OCI-LY1 (cell line): Measurements from ENCODE around the gene KRT4.

Experiments
- H2AFZ ChIP-seq: fragments of 200-600 bp; sonication (generic), shearing (Covaris generic); 2 replicates; pipeline ENCODE4 v1.6.0; 2014; ENCODE audit warnings: antibody characterized with exemption, mild to moderate bottlenecking, low read length
- H3F3A ChIP-seq: fragments of 200-600 bp; sonication (generic), shearing (Covaris generic); 2 replicates; pipeline ENCODE4 v1.6.0; 2014; ENCODE audit warnings: mild to moderate bottlenecking, antibody characterized with exemption, low read length, moderate library complexity; ENCODE audit not compliant: insufficient read depth
- H3K27ac ChIP-seq: fragments of 200-600 bp; sonication (generic); 2 replicates; pipeline ENCODE4 v1.5.1; 2014; ENCODE audit warnings: low read length, mixed run types, mild to moderate bottlenecking, low read depth; ENCODE audit not compliant: poor library complexity, severe bottlenecking
- H3K27me3 ChIP-seq: fragments of 200-600 bp; sonication (generic); 2 replicates; pipeline ENCODE4 v1.6.0; 2014; ENCODE audit warnings: antibody characterized with exemption, mild to moderate bottlenecking, low read length, moderate library complexity; ENCODE audit not compliant: insufficient read depth
- H3K36me3 ChIP-seq: fragments of 200-600 bp; sonication (generic); 2 replicates; pipeline ENCODE4 v1.6.1; 2014; ENCODE audit warnings: mild to moderate bottlenecking, antibody characterized with exemption, low read length, moderate library complexity, mixed read lengths; ENCODE audit not compliant: insufficient read depth
- H3K4me1 ChIP-seq: fragments of 200-600 bp; sonication (generic); 2 replicates; pipeline ENCODE4 v1.5.1; 2014; ENCODE audit warnings: mild to moderate bottlenecking, low read length, moderate library complexity; ENCODE audit not compliant: insufficient read depth, severe bottlenecking
- H3K4me2 ChIP-seq: fragments of 200-600 bp; sonication (generic), shearing (Covaris generic); 2 replicates; pipeline ENCODE4 v1.6.1; 2014; ENCODE audit warnings: low read length
- H3K4me3 ChIP-seq: fragments of 200-600 bp; sonication (generic); 2 replicates; pipeline ENCODE4 v1.5.1; 2014; ENCODE audit warnings: low read length, low read depth, mild to moderate bottlenecking, mixed read lengths; ENCODE audit not compliant: poor library complexity, severe bottlenecking
- H3K79me2 ChIP-seq: fragments of 200-600 bp; shearing (Covaris generic); 2 replicates; pipeline ENCODE4 v1.6.1; 2016; ENCODE audit warnings: mixed run types, low read length, mixed read lengths; ENCODE audit not compliant: insufficient read depth
- H3K9ac ChIP-seq: fragments of 200-600 bp; sonication (generic), shearing (Covaris generic); 2 replicates; pipeline ENCODE4 v1.6.1; 2014; ENCODE audit warnings: mild to moderate bottlenecking, low read length, mixed read lengths
- H3K9me2 ChIP-seq: fragments of 200-600 bp; sonication (generic), shearing (Covaris generic); 2 replicates; pipeline ENCODE4 v1.6.1; 2014; ENCODE audit warnings: low read depth, mild to moderate bottlenecking, low read length, mixed read lengths
- H3K9me3 ChIP-seq: fragments of 200-600 bp; shearing (Covaris generic); 2 replicates; pipeline ENCODE4 v1.6.1; 2014; ENCODE audit warnings: low read length, mixed read lengths
- H4K20me1 ChIP-seq: fragments of 200-600 bp; sonication (generic), shearing (Covaris generic); 2 replicates; pipeline ENCODE4 v1.6.0; 2016; ENCODE audit warnings: mild to moderate bottlenecking, low read length; ENCODE audit not compliant: insufficient read depth
- EZH2 ChIP-seq: fragments of 200-600 bp; sonication (generic), shearing (Covaris generic); IDR thresholded peaks from 2 replicates; pipeline ENCODE4 v1.8.0; 2017; ENCODE audit warnings: borderline replicate concordance, mixed run types, mild to moderate bottlenecking, antibody characterized with exemption, low read length, moderate library complexity, mixed read lengths
- TF ChIP-seq, protein P1 (sequence below): fragments of 200-600 bp; sonication (generic), shearing (Covaris generic); IDR thresholded peaks from 2 replicates; pipeline ENCODE4 v1.5.1; 2017; ENCODE audit warnings: mild to moderate bottlenecking, antibody characterized with exemption, low read length, moderate library complexity, mixed read lengths

Gene KRT4

GRCh38 chr12:52832451-52832850, 18.5 kb upstream of the KRT4 start:
- Histone ChIP-seq H3K79me2 (no peaks in the 10 kb centered on the region), H3K9me2 (no peaks in the 10 kb centered on the region), H3K4me1 (no peaks in the 10 kb centered on the region), H3K9me3 (no peaks in the 10 kb centered on the region), H3K27ac (no peak overlapping the region), H3K36me3 (no peaks in the 10 kb centered on the region), H2AFZ (no peak overlapping the region), H3K9ac (no peak overlapping the region), H3K4me3 (no peak overlapping the region), H3K4me2 (no peak overlapping the region), H3K27me3 (peaks cover 9% of the 10 kb centered on the region; the same call in 1 of the 2 replicates), H4K20me1 (no peaks in the 10 kb centered on the region), H3F3A (no peaks in the 10 kb centered on the region)
- TF ChIP-seq EZH2, result no peak
- TF ChIP-seq, protein P1, sequence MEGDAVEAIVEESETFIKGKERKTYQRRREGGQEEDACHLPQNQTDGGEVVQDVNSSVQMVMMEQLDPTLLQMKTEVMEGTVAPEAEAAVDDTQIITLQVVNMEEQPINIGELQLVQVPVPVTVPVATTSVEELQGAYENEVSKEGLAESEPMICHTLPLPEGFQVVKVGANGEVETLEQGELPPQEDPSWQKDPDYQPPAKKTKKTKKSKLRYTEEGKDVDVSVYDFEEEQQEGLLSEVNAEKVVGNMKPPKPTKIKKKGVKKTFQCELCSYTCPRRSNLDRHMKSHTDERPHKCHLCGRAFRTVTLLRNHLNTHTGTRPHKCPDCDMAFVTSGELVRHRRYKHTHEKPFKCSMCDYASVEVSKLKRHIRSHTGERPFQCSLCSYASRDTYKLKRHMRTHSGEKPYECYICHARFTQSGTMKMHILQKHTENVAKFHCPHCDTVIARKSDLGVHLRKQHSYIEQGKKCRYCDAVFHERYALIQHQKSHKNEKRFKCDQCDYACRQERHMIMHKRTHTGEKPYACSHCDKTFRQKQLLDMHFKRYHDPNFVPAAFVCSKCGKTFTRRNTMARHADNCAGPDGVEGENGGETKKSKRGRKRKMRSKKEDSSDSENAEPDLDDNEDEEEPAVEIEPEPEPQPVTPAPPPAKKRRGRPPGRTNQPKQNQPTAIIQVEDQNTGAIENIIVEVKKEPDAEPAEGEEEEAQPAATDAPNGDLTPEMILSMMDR, result no peak

DNA sequence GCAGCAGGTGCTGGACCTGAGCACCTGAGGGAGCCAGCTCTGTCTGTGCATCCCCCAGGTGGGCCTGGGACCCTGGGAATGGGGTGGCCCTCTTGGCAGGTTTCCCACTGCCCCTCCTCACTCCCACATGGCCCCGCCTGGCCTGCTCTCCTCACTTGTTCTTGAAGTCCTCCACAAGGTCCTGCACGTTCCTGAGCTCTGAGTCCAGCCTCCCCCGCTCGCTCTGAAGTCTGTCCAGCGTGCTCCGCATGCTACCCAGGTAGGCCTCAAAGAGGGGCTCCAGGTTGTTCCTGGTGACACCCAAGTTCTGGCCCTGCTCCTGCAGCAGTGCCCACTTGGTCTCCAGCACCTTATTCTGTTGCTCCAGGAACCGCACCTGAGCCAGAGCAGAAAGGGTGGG, 17.3 kb upstream of the KRT4 start:
- H3K27ac ChIP-seq, result no peak overlapping the region
- H2AFZ ChIP-seq, result no peak overlapping the region
- no peak overlapping the region for H3K9ac ChIP-seq
- no peaks in the 10 kb centered on the region for H4K20me1 ChIP-seq
- H3F3A ChIP-seq, result no peaks in the 10 kb centered on the region
- H3K4me3 ChIP-seq, result no peak overlapping the region
- H3K9me2 ChIP-seq, result no peaks in the 10 kb centered on the region
- no peaks in the 10 kb centered on the region for H3K36me3 ChIP-seq
- TF ChIP-seq, protein P1, result no peak
- TF ChIP-seq EZH2, result no peak
- no peaks in the 10 kb centered on the region for H3K79me2 ChIP-seq
- no peaks in the 10 kb centered on the region for H3K9me3 ChIP-seq
- peaks cover 9% of the 10 kb centered on the region; the same call in 1 of the 2 replicates for H3K27me3 ChIP-seq
- no peak overlapping the region for H3K4me2 ChIP-seq
- H3K4me1 ChIP-seq, result no peaks in the 10 kb centered on the region

- Histone ChIP-seq H3K9me3 (no peaks in the 10 kb centered on the region), H3K36me3 (no peaks in the 10 kb centered on the region), H3K9me2 (no peaks in the 10 kb centered on the region), H4K20me1 (no peaks in the 10 kb centered on the region), H3K4me2 (no peak overlapping the region), H3F3A (no peaks in the 10 kb centered on the region), H3K27ac (no peak overlapping the region), H3K9ac (no peak overlapping the region), H3K27me3 (peaks cover 4% of the 10 kb centered on the region; the same call in 1 of the 2 replicates), H3K4me3 (no peak overlapping the region), H2AFZ (no peak overlapping the region), H3K79me2 (no peaks in the 10 kb centered on the region), H3K4me1 (no peaks in the 10 kb centered on the region)
- TF ChIP-seq, protein P1, result no peak
- no peak for TF ChIP-seq EZH2
Measured at GRCh38 chr12:52829986-52830770, 16.3 kb upstream of the KRT4 start.
